ENCODE measurements around the gene CCDC127. TPM values are rescaled to one million over a fixed set of nuclear protein-coding genes. Genes with fewer than 3 reads are reported as not detected.

Gene CCDC127
- total RNA-seq, 2 donors from 2014 or later, result 5.6 to 7.1 TPM

GRCh38 chr5:154236-154635 is 63.7 kb downstream of the CCDC127 start:
- DNase-seq (ENCODE audit: low spot score), result no peak
- H3K4me1 ChIP-seq, result no peaks in the 10 kb centered on the region
- TF ChIP-seq, protein P1, sequence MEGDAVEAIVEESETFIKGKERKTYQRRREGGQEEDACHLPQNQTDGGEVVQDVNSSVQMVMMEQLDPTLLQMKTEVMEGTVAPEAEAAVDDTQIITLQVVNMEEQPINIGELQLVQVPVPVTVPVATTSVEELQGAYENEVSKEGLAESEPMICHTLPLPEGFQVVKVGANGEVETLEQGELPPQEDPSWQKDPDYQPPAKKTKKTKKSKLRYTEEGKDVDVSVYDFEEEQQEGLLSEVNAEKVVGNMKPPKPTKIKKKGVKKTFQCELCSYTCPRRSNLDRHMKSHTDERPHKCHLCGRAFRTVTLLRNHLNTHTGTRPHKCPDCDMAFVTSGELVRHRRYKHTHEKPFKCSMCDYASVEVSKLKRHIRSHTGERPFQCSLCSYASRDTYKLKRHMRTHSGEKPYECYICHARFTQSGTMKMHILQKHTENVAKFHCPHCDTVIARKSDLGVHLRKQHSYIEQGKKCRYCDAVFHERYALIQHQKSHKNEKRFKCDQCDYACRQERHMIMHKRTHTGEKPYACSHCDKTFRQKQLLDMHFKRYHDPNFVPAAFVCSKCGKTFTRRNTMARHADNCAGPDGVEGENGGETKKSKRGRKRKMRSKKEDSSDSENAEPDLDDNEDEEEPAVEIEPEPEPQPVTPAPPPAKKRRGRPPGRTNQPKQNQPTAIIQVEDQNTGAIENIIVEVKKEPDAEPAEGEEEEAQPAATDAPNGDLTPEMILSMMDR (IDR thresholded peaks at IDR 0.05), result no peak
- no peaks in the 10 kb centered on the region for H3K36me3 ChIP-seq
- no peak overlapping the region for H3K4me3 ChIP-seq
- no peaks in the 10 kb centered on the region for H3K9me3 ChIP-seq
- H3K27me3 ChIP-seq, result no peaks in the 10 kb centered on the region
- H3K27ac ChIP-seq, result no peak overlapping the region

DNA sequence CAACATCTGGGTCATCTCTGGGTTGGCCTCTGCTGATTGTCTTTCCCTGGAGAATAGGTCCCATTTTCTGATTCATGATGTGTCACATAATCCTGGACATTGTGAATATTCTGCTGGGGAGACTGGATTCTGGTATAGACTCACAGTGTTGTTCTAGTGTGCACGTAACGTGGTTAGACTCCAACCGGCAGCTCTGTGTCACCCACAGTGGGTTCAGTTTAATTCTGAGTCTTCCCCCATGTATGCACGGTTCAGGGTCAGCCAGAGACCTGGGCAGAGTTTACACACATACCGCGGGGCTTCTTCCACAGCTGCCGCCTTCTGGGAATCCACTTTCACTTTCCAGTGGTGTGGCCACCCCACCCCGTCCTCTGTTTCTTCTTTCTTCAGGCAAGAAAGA is 64.7 kb downstream of the CCDC127 start:
- Histone ChIP-seq H3K4me3 (no peak overlapping the region), H3K36me3 (no peaks in the 10 kb centered on the region), H3K9me3 (peaks cover 0 to 5% of the 10 kb centered on the region in 2 donors), H3K27me3 (no peaks in the 10 kb centered on the region), H3K4me1 (no peaks in the 10 kb centered on the region), H3K27ac (no peak overlapping the region)
- TF ChIP-seq, protein P1 (IDR thresholded peaks at IDR 0.05), result no peak
- no peak for DNase-seq (ENCODE audit: low spot score)

GRCh38 chr5:152077-152476 is 65.9 kb downstream of the CCDC127 start:
- no peaks in the 10 kb centered on the region for H3K27me3 ChIP-seq
- H3K4me3 ChIP-seq, result no peak overlapping the region
- TF ChIP-seq, protein P1 (IDR thresholded peaks at IDR 0.05), result no peak
- H3K4me1 ChIP-seq, result no peaks in the 10 kb centered on the region
- DNase-seq (ENCODE audit: low spot score), result no peak
- H3K27ac ChIP-seq, result no peak overlapping the region
- H3K36me3 ChIP-seq, result no peaks in the 10 kb centered on the region
- peaks cover 9 to 17% of the 10 kb centered on the region in 2 donors for H3K9me3 ChIP-seq

- H3K4me1 ChIP-seq, result no peaks in the 10 kb centered on the region
- H3K9me3 ChIP-seq, result peaks cover 11 to 22% of the 10 kb centered on the region in 2 donors
- no peaks in the 10 kb centered on the region for H3K27me3 ChIP-seq
- no peak for DNase-seq (ENCODE audit: low spot score)
- no peaks in the 10 kb centered on the region for H3K36me3 ChIP-seq
- TF ChIP-seq, protein P1 (IDR thresholded peaks at IDR 0.05), result no peak
- H3K27ac ChIP-seq, result no peak overlapping the region
- no peak overlapping the region for H3K4me3 ChIP-seq
These were observed 67.2 kb downstream of the CCDC127 start for GRCh38 chr5:150746-151145.

- no peaks in the 10 kb centered on the region for H3K36me3 ChIP-seq
- no peaks in the 10 kb centered on the region for H3K4me1 ChIP-seq
- peaks cover 11 to 22% of the 10 kb centered on the region in 2 donors for H3K9me3 ChIP-seq
- H3K27ac ChIP-seq, result no peak overlapping the region
- DNase-seq (ENCODE audit: low spot score), result no peak
- H3K27me3 ChIP-seq, result no peaks in the 10 kb centered on the region
- TF ChIP-seq, protein P1 (IDR thresholded peaks at IDR 0.05), result no peak
- H3K4me3 ChIP-seq, result no peak overlapping the region
These were observed 68.0 kb downstream of the CCDC127 start for GRCh38 chr5:149745-150485.

GRCh38 chr5:147751-148150 is 70.2 kb downstream of the CCDC127 start:
- Histone ChIP-seq H3K27me3 (no peaks in the 10 kb centered on the region), H3K4me3 (no peak overlapping the region), H3K27ac (no peak overlapping the region), H3K36me3 (no peaks in the 10 kb centered on the region), H3K4me1 (no peaks in the 10 kb centered on the region), H3K9me3 (peaks cover 11 to 22% of the 10 kb centered on the region in 2 donors)
- TF ChIP-seq, protein P1 (IDR thresholded peaks at IDR 0.05), result no peak
- DNase-seq (ENCODE audit: low spot score), result no peak

Data from right atrium auricular region (tissue), 2 donors.